OCI-LY1 (cell line): ENCODE results near the gene OR52M1.

ENCODE experiments used
- H2AFZ ChIP-seq: fragments of 200-600 bp; sonication (generic), shearing (Covaris generic); 2 replicates; pipeline ENCODE4 v1.6.0; 2014; ENCODE audit warnings: antibody characterized with exemption, mild to moderate bottlenecking, low read length
- H3F3A ChIP-seq: fragments of 200-600 bp; sonication (generic), shearing (Covaris generic); 2 replicates; pipeline ENCODE4 v1.6.0; 2014; ENCODE audit warnings: mild to moderate bottlenecking, antibody characterized with exemption, low read length, moderate library complexity; ENCODE audit not compliant: insufficient read depth
- H3K27ac ChIP-seq: fragments of 200-600 bp; sonication (generic); 2 replicates; pipeline ENCODE4 v1.5.1; 2014; ENCODE audit warnings: low read length, mixed run types, mild to moderate bottlenecking, low read depth; ENCODE audit not compliant: poor library complexity, severe bottlenecking
- H3K27me3 ChIP-seq: fragments of 200-600 bp; sonication (generic); 2 replicates; pipeline ENCODE4 v1.6.0; 2014; ENCODE audit warnings: antibody characterized with exemption, mild to moderate bottlenecking, low read length, moderate library complexity; ENCODE audit not compliant: insufficient read depth
- H3K36me3 ChIP-seq: fragments of 200-600 bp; sonication (generic); 2 replicates; pipeline ENCODE4 v1.6.1; 2014; ENCODE audit warnings: mild to moderate bottlenecking, antibody characterized with exemption, low read length, moderate library complexity, mixed read lengths; ENCODE audit not compliant: insufficient read depth
- H3K4me1 ChIP-seq: fragments of 200-600 bp; sonication (generic); 2 replicates; pipeline ENCODE4 v1.5.1; 2014; ENCODE audit warnings: mild to moderate bottlenecking, low read length, moderate library complexity; ENCODE audit not compliant: insufficient read depth, severe bottlenecking
- H3K4me2 ChIP-seq: fragments of 200-600 bp; sonication (generic), shearing (Covaris generic); 2 replicates; pipeline ENCODE4 v1.6.1; 2014; ENCODE audit warnings: low read length
- H3K4me3 ChIP-seq: fragments of 200-600 bp; sonication (generic); 2 replicates; pipeline ENCODE4 v1.5.1; 2014; ENCODE audit warnings: low read length, low read depth, mild to moderate bottlenecking, mixed read lengths; ENCODE audit not compliant: poor library complexity, severe bottlenecking
- H3K79me2 ChIP-seq: fragments of 200-600 bp; shearing (Covaris generic); 2 replicates; pipeline ENCODE4 v1.6.1; 2016; ENCODE audit warnings: mixed run types, low read length, mixed read lengths; ENCODE audit not compliant: insufficient read depth
- H3K9ac ChIP-seq: fragments of 200-600 bp; sonication (generic), shearing (Covaris generic); 2 replicates; pipeline ENCODE4 v1.6.1; 2014; ENCODE audit warnings: mild to moderate bottlenecking, low read length, mixed read lengths
- H3K9me2 ChIP-seq: fragments of 200-600 bp; sonication (generic), shearing (Covaris generic); 2 replicates; pipeline ENCODE4 v1.6.1; 2014; ENCODE audit warnings: low read depth, mild to moderate bottlenecking, low read length, mixed read lengths
- H3K9me3 ChIP-seq: fragments of 200-600 bp; shearing (Covaris generic); 2 replicates; pipeline ENCODE4 v1.6.1; 2014; ENCODE audit warnings: low read length, mixed read lengths
- H4K20me1 ChIP-seq: fragments of 200-600 bp; sonication (generic), shearing (Covaris generic); 2 replicates; pipeline ENCODE4 v1.6.0; 2016; ENCODE audit warnings: mild to moderate bottlenecking, low read length; ENCODE audit not compliant: insufficient read depth
- EZH2 ChIP-seq: fragments of 200-600 bp; sonication (generic), shearing (Covaris generic); IDR thresholded peaks from 2 replicates; pipeline ENCODE4 v1.8.0; 2017; ENCODE audit warnings: borderline replicate concordance, mixed run types, mild to moderate bottlenecking, antibody characterized with exemption, low read length, moderate library complexity, mixed read lengths
- TF ChIP-seq, protein P1 (sequence below): fragments of 200-600 bp; sonication (generic), shearing (Covaris generic); IDR thresholded peaks from 2 replicates; pipeline ENCODE4 v1.5.1; 2017; ENCODE audit warnings: mild to moderate bottlenecking, antibody characterized with exemption, low read length, moderate library complexity, mixed read lengths

OR52M1 gene

DNA sequence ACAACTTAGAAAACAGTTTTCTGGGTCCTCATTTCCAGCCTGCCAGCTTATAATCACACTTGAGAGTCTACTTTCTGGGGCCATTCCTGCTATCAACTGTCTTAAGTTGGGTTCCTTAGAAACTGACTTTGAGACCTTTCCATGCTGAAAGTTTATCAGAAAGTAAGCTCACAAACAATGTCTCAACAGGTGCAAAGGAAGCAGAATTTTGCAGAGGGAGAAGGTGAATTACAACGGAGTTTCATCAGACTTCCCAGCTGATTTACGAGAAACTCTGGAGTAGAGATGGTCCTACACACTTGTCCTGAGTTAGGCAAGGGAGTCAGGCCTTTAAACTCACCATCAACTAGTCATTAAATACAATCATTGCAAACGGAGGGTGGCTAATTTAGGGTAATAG, 31.9 kb downstream of the OR52M1 start:
- Histone ChIP-seq H3K27me3 (no peaks in the 10 kb centered on the region), H3F3A (no peaks in the 10 kb centered on the region), H2AFZ (no peak overlapping the region)

DNA sequence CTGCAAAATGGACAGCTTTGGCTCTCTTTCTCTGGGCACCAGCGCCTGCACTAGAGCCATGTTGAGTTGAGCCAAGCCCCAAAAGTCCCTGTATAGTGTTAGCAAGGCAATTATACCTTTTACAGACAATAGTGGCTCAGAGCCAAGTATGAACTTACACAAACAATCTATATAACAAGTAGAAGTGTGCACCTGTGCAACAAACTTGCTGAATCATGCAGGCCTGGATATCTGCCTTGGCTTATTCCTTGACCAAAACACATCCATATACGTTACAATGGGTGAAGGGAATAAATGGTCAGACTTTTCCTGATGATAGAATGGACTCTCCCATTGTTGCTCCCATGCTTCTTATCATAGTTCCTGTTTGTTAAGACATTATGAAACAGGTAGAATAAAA, 32.8 kb downstream of the OR52M1 start:
- Histone ChIP-seq H3K9me2 (no peaks in the 10 kb centered on the region), H3K27me3 (no peaks in the 10 kb centered on the region), H3K27ac (no peak overlapping the region), H3F3A (no peaks in the 10 kb centered on the region), H3K4me1 (no peaks in the 10 kb centered on the region), H3K4me2 (no peak overlapping the region), H3K9ac (no peak overlapping the region), H3K4me3 (no peak overlapping the region), H3K79me2 (no peaks in the 10 kb centered on the region), H4K20me1 (no peaks in the 10 kb centered on the region), H3K9me3 (no peaks in the 10 kb centered on the region), H2AFZ (no peak overlapping the region), H3K36me3 (no peaks in the 10 kb centered on the region)
- TF ChIP-seq, protein P1, sequence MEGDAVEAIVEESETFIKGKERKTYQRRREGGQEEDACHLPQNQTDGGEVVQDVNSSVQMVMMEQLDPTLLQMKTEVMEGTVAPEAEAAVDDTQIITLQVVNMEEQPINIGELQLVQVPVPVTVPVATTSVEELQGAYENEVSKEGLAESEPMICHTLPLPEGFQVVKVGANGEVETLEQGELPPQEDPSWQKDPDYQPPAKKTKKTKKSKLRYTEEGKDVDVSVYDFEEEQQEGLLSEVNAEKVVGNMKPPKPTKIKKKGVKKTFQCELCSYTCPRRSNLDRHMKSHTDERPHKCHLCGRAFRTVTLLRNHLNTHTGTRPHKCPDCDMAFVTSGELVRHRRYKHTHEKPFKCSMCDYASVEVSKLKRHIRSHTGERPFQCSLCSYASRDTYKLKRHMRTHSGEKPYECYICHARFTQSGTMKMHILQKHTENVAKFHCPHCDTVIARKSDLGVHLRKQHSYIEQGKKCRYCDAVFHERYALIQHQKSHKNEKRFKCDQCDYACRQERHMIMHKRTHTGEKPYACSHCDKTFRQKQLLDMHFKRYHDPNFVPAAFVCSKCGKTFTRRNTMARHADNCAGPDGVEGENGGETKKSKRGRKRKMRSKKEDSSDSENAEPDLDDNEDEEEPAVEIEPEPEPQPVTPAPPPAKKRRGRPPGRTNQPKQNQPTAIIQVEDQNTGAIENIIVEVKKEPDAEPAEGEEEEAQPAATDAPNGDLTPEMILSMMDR: no peak
- no peak for TF ChIP-seq EZH2

More for the DNA sequence above, 31.9 kb downstream of the OR52M1 start:
- Histone ChIP-seq H3K36me3 (no peaks in the 10 kb centered on the region), H3K4me2 (no peak overlapping the region), H3K9ac (no peak overlapping the region), H4K20me1 (no peaks in the 10 kb centered on the region), H3K9me2 (no peaks in the 10 kb centered on the region), H3K4me1 (no peaks in the 10 kb centered on the region), H3K4me3 (no peak overlapping the region), H3K79me2 (no peaks in the 10 kb centered on the region), H3K9me3 (no peaks in the 10 kb centered on the region), H3K27ac (no peak overlapping the region)
- TF ChIP-seq EZH2: no peak
- TF ChIP-seq, protein P1: no peak

DNA sequence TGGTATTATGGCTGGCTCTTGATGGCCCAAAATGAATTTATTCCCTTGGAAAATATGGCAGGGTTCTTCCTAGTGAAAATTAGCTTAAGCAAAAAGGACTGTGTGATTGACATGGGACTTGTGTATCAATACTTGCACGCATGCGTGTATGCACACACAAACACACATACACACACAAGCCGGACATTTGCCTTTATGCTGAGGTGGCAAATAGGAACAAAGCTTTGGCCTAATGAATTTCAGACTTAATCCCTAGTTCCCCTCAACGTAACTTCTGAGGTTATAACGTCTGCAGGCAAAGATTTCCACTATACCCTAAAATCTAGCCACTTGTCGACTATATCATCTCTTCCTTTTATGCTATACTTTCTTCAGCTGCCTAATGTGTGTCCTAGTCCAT, 33.6 kb downstream of the OR52M1 start:
- no peaks in the 10 kb centered on the region for H3K27me3 ChIP-seq
- TF ChIP-seq, protein P1: no peak
- TF ChIP-seq EZH2: no peak
- no peaks in the 10 kb centered on the region for H3F3A ChIP-seq

More for the DNA sequence above, 33.6 kb downstream of the OR52M1 start:
- Histone ChIP-seq H3K9me3 (no peaks in the 10 kb centered on the region), H3K4me1 (no peaks in the 10 kb centered on the region), H3K79me2 (no peaks in the 10 kb centered on the region), H3K4me3 (no peak overlapping the region), H3K4me2 (no peak overlapping the region), H3K36me3 (no peaks in the 10 kb centered on the region), H2AFZ (no peak overlapping the region), H4K20me1 (no peaks in the 10 kb centered on the region), H3K27ac (no peak overlapping the region), H3K9me2 (no peaks in the 10 kb centered on the region), H3K9ac (no peak overlapping the region)
